GM12801 (cell line): ENCODE results near the gene PAQR5.

ENCODE experiments used
- CTCF ChIP-seq: IDR thresholded peaks from one replicate; pipeline ENCODE4 v1.5.1; 2011; ENCODE audit warnings: control low read depth; ENCODE audit not compliant: insufficient read length; ENCODE audit errors: extremely low read depth

The PAQR5 gene

GRCh38 chr15:69443032-69443611 is 144.4 kb downstream of the PAQR5 start:
- no peak for TF ChIP-seq CTCF

- TF ChIP-seq CTCF = no peak
Observed at GRCh38 chr15:69444686-69445085, 146.0 kb downstream of the PAQR5 start.

GRCh38 chr15:69446953-69447352 is 148.2 kb downstream of the PAQR5 start:
- TF ChIP-seq CTCF = no peak

GRCh38 chr15:69450968-69451695 is 152.4 kb downstream of the PAQR5 start:
- TF ChIP-seq CTCF = no peak

GRCh38 chr15:69451951-69452691 is 153.4 kb downstream of the PAQR5 start:
- TF ChIP-seq CTCF = no peak

- TF ChIP-seq CTCF = no peak
Observed at GRCh38 chr15:69452692-69453521, 154.2 kb downstream of the PAQR5 start, which contains the start of gene RPLP1. Gene RPLP1, plus strand, starts transcription at chr15:69452818. Its CDS starts 131 bp downstream, at chr15:69452949.

- no peak for TF ChIP-seq CTCF
Observed at GRCh38 chr15:69454953-69455352, 156.2 kb downstream of the PAQR5 start.
